GM19043 (cell line): ENCODE results near the gene AP3M1.
A peak's percentile ranks its signal among the peaks of the same experiment; 100 is the strongest.
"Not testable (repeated sequence)": the region's sequence is repeated elsewhere in the genome, so short reads cannot be mapped to it uniquely, and the experiment has no call there.

Source experiments
- ATAC-seq: cut with Tn5 transposase; IDR thresholded peaks from one replicate; pipeline ENCODE4 v1.9.1; 2021; ENCODE audit warnings: low read depth; ENCODE audit not compliant: unreplicated experiment

Gene AP3M1, protein sequence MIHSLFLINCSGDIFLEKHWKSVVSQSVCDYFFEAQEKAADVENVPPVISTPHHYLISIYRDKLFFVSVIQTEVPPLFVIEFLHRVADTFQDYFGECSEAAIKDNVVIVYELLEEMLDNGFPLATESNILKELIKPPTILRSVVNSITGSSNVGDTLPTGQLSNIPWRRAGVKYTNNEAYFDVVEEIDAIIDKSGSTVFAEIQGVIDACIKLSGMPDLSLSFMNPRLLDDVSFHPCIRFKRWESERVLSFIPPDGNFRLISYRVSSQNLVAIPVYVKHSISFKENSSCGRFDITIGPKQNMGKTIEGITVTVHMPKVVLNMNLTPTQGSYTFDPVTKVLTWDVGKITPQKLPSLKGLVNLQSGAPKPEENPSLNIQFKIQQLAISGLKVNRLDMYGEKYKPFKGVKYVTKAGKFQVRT

GRCh38 chr10:74150204-74150989, at the start of gene AP3M1:
Gene AP3M1 (minus strand): TSS chr10:74150828. CDS start chr10:74138379, 12,449 bp downstream.
- ATAC-seq, result peak; percentile 41

GRCh38 chr10:74199315-74199714, 48.7 kb upstream of the AP3M1 start:
- ATAC-seq, result no peak

GRCh38 chr10:74194999-74195398, 44.4 kb upstream of the AP3M1 start:
- no peak for ATAC-seq

DNA sequence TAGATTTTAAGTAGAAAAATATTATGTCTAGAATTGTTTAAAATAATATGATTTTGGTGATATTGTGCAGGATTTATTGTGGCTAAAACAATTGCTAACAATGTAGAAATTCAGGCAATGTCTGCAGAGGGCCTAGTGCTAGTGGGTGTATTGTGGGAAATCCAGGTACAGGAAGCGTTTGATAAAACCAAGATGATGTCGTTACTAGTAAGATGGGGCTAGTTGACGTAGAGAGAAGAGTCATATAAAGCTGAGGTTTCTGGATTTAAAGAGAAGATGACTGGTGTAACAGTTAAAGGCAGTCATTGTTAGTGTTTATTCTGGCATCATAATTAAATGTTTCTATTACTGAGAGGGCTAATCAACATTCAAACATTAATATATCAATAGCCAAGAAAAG, 43.9 kb upstream of the AP3M1 start:
- ATAC-seq, result no peak

DNA sequence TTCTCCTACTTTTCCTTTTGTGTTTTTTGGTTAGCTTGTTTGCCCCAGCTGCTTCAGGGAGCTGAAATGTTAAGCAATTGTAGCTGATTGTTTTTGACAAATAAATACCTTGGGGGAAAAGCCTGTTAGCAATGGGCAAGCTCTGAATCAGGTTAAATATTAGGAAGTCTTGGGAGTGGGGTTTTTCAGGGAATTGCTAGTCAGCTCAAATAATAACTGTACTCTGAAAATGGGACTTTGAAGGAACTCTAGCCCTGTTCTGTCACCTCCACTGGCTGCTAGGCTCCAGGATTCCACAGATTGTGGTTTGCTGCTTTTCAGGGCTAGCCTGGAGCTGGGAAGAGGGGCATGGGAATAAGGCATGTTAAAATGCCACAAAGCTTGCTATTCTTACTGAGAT, 39.9 kb upstream of the AP3M1 start:
- no peak for ATAC-seq

DNA sequence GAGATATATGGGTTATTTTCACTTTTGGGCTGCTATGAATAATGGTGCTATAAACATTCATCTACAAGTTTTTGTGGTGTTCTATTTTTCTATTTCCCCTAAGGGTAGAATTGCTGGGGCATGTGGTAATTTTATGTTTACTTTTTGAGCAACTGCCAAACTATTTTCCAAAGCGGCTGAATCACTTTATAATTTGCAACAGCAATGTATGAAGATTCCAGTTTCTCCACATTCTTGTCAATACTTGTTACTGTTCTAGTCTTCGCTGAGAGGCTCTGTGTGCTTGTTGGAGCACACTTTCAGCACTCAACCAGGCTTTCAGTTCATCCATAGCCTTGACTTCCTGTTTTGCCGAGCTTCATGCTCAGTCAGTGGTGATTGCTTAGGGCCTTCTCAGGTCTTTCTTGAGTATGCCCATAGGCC, 39.4 kb upstream of the AP3M1 start:
- no peak for ATAC-seq

DNA sequence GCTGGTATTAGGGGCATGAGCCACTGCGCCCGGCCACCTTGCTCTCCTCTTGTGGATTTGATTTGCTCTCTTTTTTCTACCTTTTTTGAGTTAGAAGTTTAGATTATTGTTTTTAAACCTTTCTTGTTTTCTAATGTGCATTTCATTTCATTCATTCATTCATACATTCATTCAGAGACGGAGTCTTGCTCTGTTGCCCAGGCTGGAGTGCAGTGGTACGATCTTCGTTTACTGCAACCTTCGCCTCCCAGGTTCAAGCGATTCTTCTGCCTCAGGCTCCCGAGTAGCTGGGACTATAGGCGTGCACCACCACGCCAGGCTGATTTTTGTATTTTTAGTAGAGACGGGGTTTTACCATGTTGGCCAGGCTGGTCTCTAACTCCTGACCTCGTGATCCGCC, 38.0 kb upstream of the AP3M1 start:
- ATAC-seq, result not testable (repeated sequence)

DNA sequence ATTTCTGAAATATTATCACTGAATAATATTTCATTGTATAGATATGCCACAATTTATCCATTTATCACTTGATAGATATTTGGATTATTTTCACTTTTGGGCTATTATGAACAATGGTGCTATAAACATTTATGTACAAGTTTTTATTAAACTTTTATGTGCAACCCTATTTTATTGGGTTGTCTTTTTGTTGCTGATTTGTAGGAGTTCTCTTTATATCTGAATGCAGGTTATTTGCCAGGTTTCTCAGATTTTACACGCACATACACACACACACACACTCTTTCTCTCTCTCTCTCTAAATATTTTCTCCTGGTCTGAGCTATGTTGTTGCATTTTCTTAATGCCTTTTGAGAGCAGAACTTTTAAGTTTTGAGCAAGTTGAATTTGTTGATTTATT, 36.6 kb upstream of the AP3M1 start:
- ATAC-seq, result no peak

- no peak for ATAC-seq
Measured at GRCh38 chr10:74186678-74187077, 36.0 kb upstream of the AP3M1 start.

- no peak for ATAC-seq
Measured at GRCh38 chr10:74179111-74179710, 28.6 kb upstream of the AP3M1 start.

- ATAC-seq, result no peak
Measured at GRCh38 chr10:74178042-74178791, 27.6 kb upstream of the AP3M1 start.

- no peak for ATAC-seq
Measured at GRCh38 chr10:74177140-74177677, 26.6 kb upstream of the AP3M1 start.

- peak; percentile 88 for ATAC-seq
Measured at GRCh38 chr10:74176380-74177139, 25.9 kb upstream of the AP3M1 start.

GRCh38 chr10:74175510-74176379, 25.1 kb upstream of the AP3M1 start:
- no peak for ATAC-seq

GRCh38 chr10:74174521-74174920, 23.9 kb upstream of the AP3M1 start:
- ATAC-seq, result no peak

DNA sequence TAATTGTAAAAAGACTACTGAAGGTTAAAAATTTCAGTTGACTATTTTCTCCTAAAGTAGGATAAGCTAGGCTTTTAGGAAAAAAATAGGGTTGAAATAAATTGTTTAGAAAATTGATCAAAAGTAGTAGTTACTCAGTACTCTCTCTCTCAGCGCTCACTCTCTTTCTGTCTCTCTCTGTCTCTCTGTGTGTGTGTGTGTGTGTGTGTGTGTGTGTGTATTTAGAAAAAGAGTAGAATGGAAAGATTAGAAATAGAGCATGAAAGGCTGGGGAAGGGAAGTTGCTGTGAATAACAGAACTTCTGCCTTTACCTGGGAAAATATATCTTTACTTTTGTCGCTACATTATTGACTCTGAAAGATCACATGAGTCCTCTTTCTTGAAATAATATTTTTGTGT, 21.0 kb upstream of the AP3M1 start:
- no peak for ATAC-seq

DNA sequence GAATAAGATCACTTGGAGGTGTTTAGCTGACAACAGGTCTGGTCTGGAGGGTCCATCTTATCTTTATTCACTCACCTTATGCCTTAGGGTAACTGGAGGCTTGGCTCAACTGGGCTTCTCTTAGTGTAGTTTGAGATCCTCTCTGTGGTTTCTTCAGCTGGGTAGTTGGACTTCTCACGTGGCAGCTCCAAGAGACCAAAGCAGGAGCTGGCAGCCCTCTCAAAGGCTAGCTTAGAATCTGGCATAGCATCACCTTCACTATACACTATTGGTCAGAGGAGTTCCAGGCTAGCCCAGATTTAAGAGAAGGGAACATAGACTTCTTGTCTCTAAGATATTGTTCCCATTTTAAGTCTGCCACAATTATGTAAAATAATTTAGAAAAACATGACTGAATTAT, 16.8 kb upstream of the AP3M1 start:
- ATAC-seq, result no peak

DNA sequence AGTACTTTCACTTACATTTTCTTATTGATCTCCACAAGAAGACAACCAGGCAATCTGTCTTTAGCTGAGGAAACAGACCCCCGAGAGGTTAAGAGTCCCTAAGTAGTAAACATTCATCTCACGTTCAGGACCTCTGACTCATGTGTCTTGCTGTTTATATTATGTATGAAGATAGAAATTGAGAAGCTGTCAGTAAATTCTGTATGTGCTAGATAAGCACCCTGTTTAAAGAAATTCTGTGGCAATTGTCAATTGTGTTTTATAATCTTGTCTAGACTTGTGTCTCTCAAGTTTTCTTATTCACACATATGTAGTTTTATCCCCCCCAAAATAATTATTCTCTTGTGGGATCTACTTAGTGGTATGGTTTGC, 14.9 kb upstream of the AP3M1 start:
- no peak for ATAC-seq
